ENCODE results near the gene TMEM255B.

GRCh38 chr13:113784645-113785024, 25.6 kb downstream of the TMEM255B start:
- TF ChIP-seq CTCF (IDR thresholded peaks at IDR 0.05) (no peak), POLR2A (IDR thresholded peaks at IDR 0.05) (no peak)
